ENCODE results near the gene KSR1. TPM values are rescaled to one million over a fixed set of nuclear protein-coding genes. Genes with fewer than 3 reads are reported as not detected.

The KSR1 gene
- total RNA-seq, 4 donors from 2014 or later, result 10.0 to 15.2 (median 13.9) TPM

DNA sequence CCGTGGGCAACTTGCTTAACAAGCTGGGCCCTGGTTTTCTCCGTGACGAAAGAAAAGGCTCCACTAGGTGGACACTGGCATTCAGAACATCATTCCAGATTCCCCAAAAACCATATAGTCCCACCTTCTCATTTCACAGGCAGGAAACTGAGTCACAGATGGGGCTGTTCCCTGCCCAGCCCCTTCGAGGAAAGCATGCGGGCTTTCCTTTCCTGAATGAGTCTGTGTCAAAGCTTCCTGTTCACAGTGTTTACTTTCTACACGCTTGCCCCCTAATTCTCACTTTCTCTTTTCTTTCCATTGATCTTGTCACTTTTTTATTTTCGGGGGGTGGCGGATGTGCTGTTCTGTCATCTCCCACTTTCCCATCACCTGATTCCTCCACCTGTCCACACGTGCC lies 164.5 kb downstream of the KSR1 start:
- no peak overlapping the region for H3K4me3 ChIP-seq
- no peak overlapping the region for H3K27ac ChIP-seq
- peaks cover 0 to 99% of the 10 kb centered on the region in 2 donors for H3K36me3 ChIP-seq
- peaks cover 0 to 11% (median 0%) of the 10 kb centered on the region in 3 donors for H3K4me1 ChIP-seq
- no peaks in the 10 kb centered on the region for H3K9me3 ChIP-seq
- no peak for TF ChIP-seq POLR2AphosphoS5 (IDR thresholded peaks at IDR 0.05)
- no peak for ATAC-seq
- WGBS, 2 donors (ENCODE audit: low coverage in 1 of 2), result 80 to 100% methylated on average over 1 to 8 of the region's 9 CpGs
- no peaks in the 10 kb centered on the region for H3K27me3 ChIP-seq

DNA sequence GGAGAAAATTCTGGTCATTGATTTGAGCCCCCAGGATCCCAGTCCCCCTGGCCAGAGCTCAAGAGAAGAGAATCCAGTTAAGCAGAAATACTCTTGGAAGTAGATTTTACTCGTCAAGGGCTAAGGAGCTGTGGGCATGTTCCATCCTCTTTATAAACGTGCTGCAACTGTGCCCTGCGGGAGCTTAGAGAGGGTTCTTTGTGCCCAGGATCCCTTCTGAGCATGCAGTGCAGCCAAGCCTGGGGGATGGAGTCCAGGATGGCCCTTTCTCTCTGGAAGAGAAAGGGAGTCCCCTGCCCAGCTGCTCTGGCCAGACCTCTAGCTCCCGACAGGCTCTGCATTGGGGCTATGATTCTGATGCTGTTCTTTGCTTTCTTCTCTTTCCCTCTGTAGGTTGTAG lies 165.3 kb downstream of the KSR1 start:
- 83% methylated on average over 1 of the region's 4 CpGs; no CpG with 5 or more reads in 1 of the 2 donors for WGBS, 2 donors (ENCODE audit: low coverage in 1 of 2)
- Histone ChIP-seq H3K4me3 (no peak overlapping the region), H3K9me3 (no peaks in the 10 kb centered on the region), H3K36me3 (peaks cover 0 to 97% of the 10 kb centered on the region in 2 donors), H3K27ac (no peak overlapping the region), H3K4me1 (peaks cover 0 to 11% (median 0%) of the 10 kb centered on the region in 3 donors), H3K27me3 (no peaks in the 10 kb centered on the region)
- no peak for TF ChIP-seq POLR2AphosphoS5 (IDR thresholded peaks at IDR 0.05)
- TF ChIP-seq, protein P1, sequence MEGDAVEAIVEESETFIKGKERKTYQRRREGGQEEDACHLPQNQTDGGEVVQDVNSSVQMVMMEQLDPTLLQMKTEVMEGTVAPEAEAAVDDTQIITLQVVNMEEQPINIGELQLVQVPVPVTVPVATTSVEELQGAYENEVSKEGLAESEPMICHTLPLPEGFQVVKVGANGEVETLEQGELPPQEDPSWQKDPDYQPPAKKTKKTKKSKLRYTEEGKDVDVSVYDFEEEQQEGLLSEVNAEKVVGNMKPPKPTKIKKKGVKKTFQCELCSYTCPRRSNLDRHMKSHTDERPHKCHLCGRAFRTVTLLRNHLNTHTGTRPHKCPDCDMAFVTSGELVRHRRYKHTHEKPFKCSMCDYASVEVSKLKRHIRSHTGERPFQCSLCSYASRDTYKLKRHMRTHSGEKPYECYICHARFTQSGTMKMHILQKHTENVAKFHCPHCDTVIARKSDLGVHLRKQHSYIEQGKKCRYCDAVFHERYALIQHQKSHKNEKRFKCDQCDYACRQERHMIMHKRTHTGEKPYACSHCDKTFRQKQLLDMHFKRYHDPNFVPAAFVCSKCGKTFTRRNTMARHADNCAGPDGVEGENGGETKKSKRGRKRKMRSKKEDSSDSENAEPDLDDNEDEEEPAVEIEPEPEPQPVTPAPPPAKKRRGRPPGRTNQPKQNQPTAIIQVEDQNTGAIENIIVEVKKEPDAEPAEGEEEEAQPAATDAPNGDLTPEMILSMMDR (IDR thresholded peaks at IDR 0.05), result no peak
- TF ChIP-seq POLR2A (IDR thresholded peaks at IDR 0.05), result no peak
- TF ChIP-seq EP300 (IDR thresholded peaks at IDR 0.05), result no peak
- ATAC-seq, result no peak

DNA sequence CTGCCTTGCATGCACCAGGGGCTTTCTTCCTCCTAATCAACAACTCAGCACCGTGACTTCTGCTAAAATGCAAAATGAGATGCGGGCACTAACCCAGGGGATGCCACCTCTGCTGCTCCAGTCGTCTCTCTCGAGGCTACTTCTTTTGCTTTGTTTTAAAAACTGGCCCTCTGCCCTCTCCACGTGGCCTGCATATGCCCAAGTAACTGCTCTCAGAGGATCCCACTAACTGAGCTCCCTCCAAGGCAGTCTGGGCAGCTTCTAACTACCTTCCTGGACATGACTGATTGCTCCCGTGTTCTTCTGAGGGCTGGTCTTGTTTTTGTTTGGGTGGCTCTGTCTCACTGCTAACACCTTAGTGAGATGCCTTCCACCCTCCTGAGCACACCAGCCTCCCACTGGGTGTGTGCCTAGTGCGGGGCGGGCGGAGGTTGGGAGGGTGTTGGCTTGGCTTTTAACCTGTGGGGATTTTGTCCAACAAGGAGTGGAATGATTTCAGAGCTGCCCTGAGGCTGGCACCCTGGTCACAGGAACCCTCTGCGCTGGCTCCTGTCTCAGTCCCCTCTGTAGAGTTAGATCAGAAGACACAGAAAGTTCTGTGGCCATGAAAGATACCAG lies 165.8 kb downstream of the KSR1 start:
- Histone ChIP-seq H3K27ac (no peak overlapping the region), H3K4me3 (no peak overlapping the region), H3K9me3 (no peaks in the 10 kb centered on the region), H3K4me1 (peaks cover 0 to 11% (median 0%) of the 10 kb centered on the region in 3 donors), H3K36me3 (peaks cover 0 to 95% of the 10 kb centered on the region in 2 donors), H3K27me3 (no peaks in the 10 kb centered on the region)
- ATAC-seq, result no peak
- 67 to 78% methylated on average over 4 to 5 of the region's 10 CpGs for WGBS, 2 donors (ENCODE audit: low coverage in 1 of 2)
- TF ChIP-seq, protein P1 (IDR thresholded peaks at IDR 0.05), result no peak
- TF ChIP-seq POLR2A (IDR thresholded peaks at IDR 0.05) (no peak), EP300 (IDR thresholded peaks at IDR 0.05) (no peak), POLR2AphosphoS5 (IDR thresholded peaks at IDR 0.05) (no peak)

- Histone ChIP-seq H3K36me3 (peaks cover 0 to 85% of the 10 kb centered on the region in 2 donors), H3K27ac (no peak overlapping the region), H3K4me1 (peaks cover 0 to 11% (median 0%) of the 10 kb centered on the region in 3 donors), H3K9me3 (no peaks in the 10 kb centered on the region), H3K27me3 (no peaks in the 10 kb centered on the region), H3K4me3 (no peak overlapping the region)
- peak; percentile 46 for ATAC-seq
- TF ChIP-seq, protein P1 (IDR thresholded peaks at IDR 0.05), result no peak
- TF ChIP-seq POLR2A (IDR thresholded peaks at IDR 0.05) (no peak), POLR2AphosphoS5 (IDR thresholded peaks at IDR 0.05) (no peak), EP300 (IDR thresholded peaks at IDR 0.05) (no peak)
- WGBS, 2 donors (ENCODE audit: low coverage in 1 of 2), result 21 to 79% methylated on average over 2 to 4 of the region's 4 CpGs
These were observed 166.7 kb downstream of the KSR1 start for GRCh38 chr17:27622986-27623385.

DNA sequence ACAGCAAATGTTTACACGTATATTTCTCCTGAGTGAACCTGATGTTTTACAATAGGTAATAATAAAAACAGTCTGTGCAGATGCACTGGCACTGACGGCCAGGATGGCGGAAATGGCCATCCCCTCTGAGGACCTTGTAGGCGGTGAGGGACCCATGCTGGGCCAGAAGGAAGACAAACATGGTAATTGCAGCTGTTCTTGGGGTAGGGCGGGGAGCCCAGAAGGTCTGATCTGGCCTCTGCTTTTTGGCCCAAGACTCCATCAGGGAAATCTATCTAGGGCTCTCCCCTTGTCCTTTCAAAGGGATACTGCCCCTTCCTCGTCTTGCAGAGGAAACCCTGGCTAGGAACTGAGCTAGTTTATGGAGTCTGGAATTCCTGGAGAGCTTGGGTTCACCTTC lies 167.4 kb downstream of the KSR1 start:
- WGBS, 2 donors (ENCODE audit: low coverage in 1 of 2), result 81 to 85% methylated on average over 3 to 5 of the region's 6 CpGs
- no peak overlapping the region for H3K4me3 ChIP-seq
- H3K27ac ChIP-seq, result no peak overlapping the region
- TF ChIP-seq EP300 (IDR thresholded peaks at IDR 0.05), result no peak
- TF ChIP-seq, protein P1 (IDR thresholded peaks at IDR 0.05), result no peak
- TF ChIP-seq POLR2A (IDR thresholded peaks at IDR 0.05), result no peak
- TF ChIP-seq POLR2AphosphoS5 (IDR thresholded peaks at IDR 0.05), result no peak
- peaks cover 0 to 11% (median 0%) of the 10 kb centered on the region in 3 donors for H3K4me1 ChIP-seq
- ATAC-seq, result no peak
- no peaks in the 10 kb centered on the region for H3K27me3 ChIP-seq
- H3K9me3 ChIP-seq, result no peaks in the 10 kb centered on the region
- peaks cover 0 to 83% of the 10 kb centered on the region in 2 donors for H3K36me3 ChIP-seq
